Colonic mucosa (tissue), 4 donors: Measurements from ENCODE around the gene UBB. TPM values are rescaled to one million over a fixed set of nuclear protein-coding genes. Genes with fewer than 3 reads are reported as not detected.

ENCODE experiments used
- DNase-seq: peaks from one replicate; pipeline ENCODE4 v3.0.0-alpha.2; 2020
- H3K27ac ChIP-seq: fragments of 200-600 bp; one replicate; pipeline ENCODE4 v1.8.0; 2021
- H3K27me3 ChIP-seq: fragments of 200-600 bp; one replicate; pipeline ENCODE4 v1.8.0; 2021
- H3K36me3 ChIP-seq: fragments of 200-600 bp; one replicate; pipeline ENCODE4 v1.8.0; 2021
- H3K4me1 ChIP-seq: fragments of 200-600 bp; one replicate; pipeline ENCODE4 v1.8.0; 2021; ENCODE audit warnings: mild to moderate bottlenecking
- H3K4me3 ChIP-seq: fragments of 200-600 bp; one replicate; pipeline ENCODE4 v1.8.0; 2021
- H3K9ac ChIP-seq, 2 donors: one replicate each; pipeline ENCODE4 v1.7.0; 2013; ENCODE audit warnings: control low read depth in 2 of 2, low read depth in 2 of 2, low read length in 2 of 2
- H3K9me3 ChIP-seq: fragments of 200-600 bp; one replicate; pipeline ENCODE4 v1.8.0; 2021
- CTCF ChIP-seq: fragments of 200-600 bp; IDR thresholded peaks from one replicate; pipeline ENCODE4 v1.8.0; 2022; ENCODE audit warnings: antibody characterized with exemption, mild to moderate bottlenecking
- intact Hi-C: fragments of 100-400 bp; cut with DNase I; formaldehyde crosslinking; loops from one replicate; pipeline ENCODE4 v1.14.1; 2022
- total RNA-seq, 2 donors: library from RNA; stranded (reverse); fragmentation: NEBNext Ultra II Directional in 1 of 2; extraction: Animal tissue kit (Norgen Biotek cat#: 25700) in 1 of 2; gene quantifications; one replicate each; pipeline ENCODE4 v1.2.1, GENCODE V29; 2021
- donor health status: healthy.
- donor health status: DM: no; HTN: no; CAD: no.
- donor health status: DM: no; HTN: no; CAD: no.

The UBB gene
- total RNA-seq, 2 donors from 2014 or later: 1,436 to 2,044 TPM

- peak; percentile 68 for DNase-seq
- no peak overlapping the region for H3K27ac ChIP-seq
- no peaks in the 10 kb centered on the region for H3K9me3 ChIP-seq
- no peak overlapping the region for H3K9ac ChIP-seq
- H3K4me3 ChIP-seq: no peak overlapping the region
- H3K27me3 ChIP-seq: no peaks in the 10 kb centered on the region
- intact Hi-C loops: no loop called here
- no peaks in the 10 kb centered on the region for H3K36me3 ChIP-seq
- TF ChIP-seq CTCF: peak; percentile 58
- H3K4me1 ChIP-seq: no peaks in the 10 kb centered on the region
Measured at GRCh38 chr17:16428098-16428882, 47.4 kb downstream of the UBB start.

GRCh38 chr17:16429083-16429482 is 48.2 kb downstream of the UBB start:
- DNase-seq: no peak
- H3K36me3 ChIP-seq: no peaks in the 10 kb centered on the region

GRCh38 chr17:16430650-16431049 is 49.8 kb downstream of the UBB start:
- no peaks in the 10 kb centered on the region for H3K27me3 ChIP-seq
- H3K4me1 ChIP-seq: no peaks in the 10 kb centered on the region
- intact Hi-C loops: no loop called here
- H3K9me3 ChIP-seq: no peaks in the 10 kb centered on the region
- H3K4me3 ChIP-seq: no peak overlapping the region
- no peak overlapping the region for H3K27ac ChIP-seq
- no peak for DNase-seq
- no peaks in the 10 kb centered on the region for H3K36me3 ChIP-seq
- no peak for TF ChIP-seq CTCF
- H3K9ac ChIP-seq: no peak overlapping the region

More at GRCh38 chr17:16429083-16429482, 48.2 kb downstream of the UBB start:
- no peaks in the 10 kb centered on the region for H3K9me3 ChIP-seq
- no peak for TF ChIP-seq CTCF
- no peak overlapping the region for H3K9ac ChIP-seq
- H3K4me3 ChIP-seq: no peak overlapping the region
- no peak overlapping the region for H3K27ac ChIP-seq
- intact Hi-C loops: no loop called here
- H3K27me3 ChIP-seq: no peaks in the 10 kb centered on the region
- no peaks in the 10 kb centered on the region for H3K4me1 ChIP-seq

GRCh38 chr17:16432017-16432416 is 51.1 kb downstream of the UBB start:
- no peaks in the 10 kb centered on the region for H3K9me3 ChIP-seq
- no peak for DNase-seq
- no peak overlapping the region for H3K27ac ChIP-seq
- intact Hi-C loops: no loop called here
- H3K36me3 ChIP-seq: no peaks in the 10 kb centered on the region
- no peaks in the 10 kb centered on the region for H3K27me3 ChIP-seq
- H3K4me3 ChIP-seq: no peak overlapping the region
- no peak overlapping the region for H3K9ac ChIP-seq
- H3K4me1 ChIP-seq: no peaks in the 10 kb centered on the region
- TF ChIP-seq CTCF: no peak

Other genes starting within 250 kb of the UBB start
- gene NCOR1, start 165.6 kb upstream of the UBB start, total RNA-seq: 100 to 1,000 TPM; 190 to 233 TPM
- gene PIGL, start 163.9 kb upstream of the UBB start, total RNA-seq: 10 to 100 TPM; 24.7 to 25.4 TPM
- gene CENPV, start 27.6 kb upstream of the UBB start, total RNA-seq: 10 to 100 TPM; 60.6 to 77.4 TPM
- gene TRPV2, start 34.5 kb downstream of the UBB start, total RNA-seq: 1 to 10 TPM; 5.4 to 7.4 TPM
- gene LRRC75A, start 111.1 kb downstream of the UBB start, total RNA-seq: 10 to 100 TPM; 43.2 to 49.4 TPM
- gene ZNF287, start 188.1 kb downstream of the UBB start, total RNA-seq: 1 to 10 TPM; 2.9 to 3.3 TPM